DMS153 treated with DMSO at 0.1 percent for 48 hours (cell line): Measurements from ENCODE around the gene MYADML2.

ENCODE experiments used
- DNase-seq: peaks from one replicate; lab custom pipeline; 2025; ENCODE audit not compliant: unreplicated experiment; lab: John Stamatoyannopoulos, UW

Gene MYADML2

GRCh38 chr17:81978524-81979298 is 31.7 kb upstream of the MYADML2 start:
- DNase-seq: no peak

- DNase-seq: peak; percentile 62
These were observed 30.3 kb upstream of the MYADML2 start, which contains the start of gene ASPSCR1 for GRCh38 chr17:81977211-81977808. TSS of gene ASPSCR1 (plus strand) at chr17:81977629. CDS start at chr17:81977647, 18 bp downstream.

DNA sequence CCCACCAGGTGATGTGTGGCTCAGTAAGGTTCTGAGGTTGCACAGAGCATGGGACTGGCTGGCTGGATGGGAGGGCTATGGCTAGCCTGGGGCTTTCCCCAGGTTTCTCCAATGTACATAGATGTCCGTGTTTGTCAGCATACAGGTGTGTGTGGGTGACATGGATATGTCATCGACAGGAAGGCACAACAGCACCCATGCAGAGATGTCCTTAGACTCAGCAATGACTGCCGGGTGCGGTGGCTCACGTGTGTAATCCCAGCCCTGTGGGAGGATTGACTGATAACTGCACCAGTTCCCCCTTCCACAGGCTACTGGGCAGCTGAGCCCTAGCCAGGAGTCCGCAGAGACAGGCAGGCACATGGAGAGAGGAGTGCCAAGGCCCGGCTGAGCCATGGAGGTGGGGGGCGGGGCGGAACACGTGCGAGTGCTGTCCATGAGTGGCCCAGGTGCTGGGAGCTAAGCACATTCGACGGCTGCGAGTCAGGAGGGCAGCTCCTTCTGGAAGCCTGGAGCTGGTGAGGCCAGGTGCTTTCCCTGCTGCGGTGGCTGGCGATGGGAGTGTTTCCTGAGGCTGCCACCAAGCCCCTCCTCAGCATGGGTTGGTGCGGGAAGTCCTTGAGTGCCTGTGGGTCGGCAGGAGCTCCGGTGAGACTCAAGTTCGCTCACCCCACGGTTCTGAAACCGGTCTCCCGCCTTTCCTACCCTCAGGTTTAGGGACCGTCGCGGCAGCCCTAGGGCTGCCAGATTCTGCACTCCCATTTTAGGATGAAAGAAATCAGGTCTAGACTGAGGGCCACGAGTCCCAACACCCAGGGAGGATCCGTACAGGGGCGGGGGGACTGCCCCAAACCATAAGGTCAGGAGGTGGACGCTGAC is 29.5 kb upstream of the MYADML2 start:
- peak; percentile 47 for DNase-seq

GRCh38 chr17:81973432-81973831 is 26.4 kb upstream of the MYADML2 start:
- DNase-seq: no peak

GRCh38 chr17:81968850-81969812 is 22.1 kb upstream of the MYADML2 start:
- no peak for DNase-seq

- no peak for DNase-seq
These were observed 21.3 kb upstream of the MYADML2 start for GRCh38 chr17:81968396-81968745.

DNA sequence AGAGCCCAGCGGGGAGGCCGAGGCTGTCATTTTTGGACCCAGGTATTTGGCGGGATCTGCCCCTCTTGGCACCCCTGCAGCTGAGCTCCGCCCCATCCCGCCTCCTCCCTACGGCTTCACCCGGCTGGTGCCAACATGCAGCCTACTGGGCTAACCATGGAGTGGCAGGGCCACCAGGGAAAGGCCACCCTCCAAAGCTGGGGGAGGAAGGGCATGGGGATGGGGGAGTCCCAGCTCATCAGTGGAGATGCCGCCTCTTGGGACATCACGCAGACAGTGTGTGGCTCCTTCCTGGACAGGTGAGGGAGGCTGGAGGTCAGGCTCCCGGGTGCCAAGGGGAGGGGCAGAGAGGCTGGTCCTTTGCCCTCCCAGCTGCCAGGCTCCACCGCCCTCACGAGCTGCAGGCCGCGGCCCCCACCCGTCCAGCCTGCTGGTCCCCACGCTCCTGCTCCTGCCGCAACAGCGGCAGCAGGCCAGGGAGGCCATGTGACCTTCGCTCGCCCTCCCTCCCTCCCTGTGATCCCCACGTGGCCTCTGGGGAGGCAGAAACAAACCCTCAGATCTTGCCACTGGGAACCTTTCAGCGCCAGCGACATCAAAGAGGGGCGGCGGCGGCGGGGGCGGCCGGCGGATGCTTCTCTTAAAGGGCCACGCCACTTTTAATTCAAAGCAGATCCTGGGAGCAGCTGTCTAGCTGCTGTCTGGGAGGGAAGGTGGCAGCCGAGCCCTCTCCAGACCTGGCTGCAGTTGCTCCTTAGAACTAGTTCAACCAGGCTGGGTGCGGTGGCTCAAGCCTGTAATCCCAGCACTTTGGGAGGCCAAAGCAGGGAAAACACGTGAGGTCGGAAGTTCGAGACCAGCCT is 20.7 kb upstream of the MYADML2 start:
- DNase-seq: peak; percentile 44

DNA sequence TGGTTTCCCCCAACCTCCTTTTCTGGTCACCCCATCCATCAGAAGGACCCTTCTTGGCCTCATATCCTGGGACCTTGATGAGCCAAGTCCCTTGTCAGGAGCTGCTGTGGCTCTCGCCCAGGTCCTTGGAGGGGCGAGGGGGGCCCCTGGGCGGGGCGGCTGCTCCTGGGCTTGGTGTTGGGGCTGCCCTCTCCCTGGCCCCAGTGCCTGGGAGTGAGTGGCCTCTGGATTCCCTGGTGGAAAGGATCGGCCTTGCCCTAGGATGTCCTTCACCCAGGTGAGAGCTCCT is 20.2 kb upstream of the MYADML2 start:
- no peak for DNase-seq

- no peak for DNase-seq
These were observed 19.6 kb upstream of the MYADML2 start for GRCh38 chr17:81966343-81967243.

- DNase-seq: no peak
These were observed 17.2 kb upstream of the MYADML2 start for GRCh38 chr17:81964081-81964849.

DNA sequence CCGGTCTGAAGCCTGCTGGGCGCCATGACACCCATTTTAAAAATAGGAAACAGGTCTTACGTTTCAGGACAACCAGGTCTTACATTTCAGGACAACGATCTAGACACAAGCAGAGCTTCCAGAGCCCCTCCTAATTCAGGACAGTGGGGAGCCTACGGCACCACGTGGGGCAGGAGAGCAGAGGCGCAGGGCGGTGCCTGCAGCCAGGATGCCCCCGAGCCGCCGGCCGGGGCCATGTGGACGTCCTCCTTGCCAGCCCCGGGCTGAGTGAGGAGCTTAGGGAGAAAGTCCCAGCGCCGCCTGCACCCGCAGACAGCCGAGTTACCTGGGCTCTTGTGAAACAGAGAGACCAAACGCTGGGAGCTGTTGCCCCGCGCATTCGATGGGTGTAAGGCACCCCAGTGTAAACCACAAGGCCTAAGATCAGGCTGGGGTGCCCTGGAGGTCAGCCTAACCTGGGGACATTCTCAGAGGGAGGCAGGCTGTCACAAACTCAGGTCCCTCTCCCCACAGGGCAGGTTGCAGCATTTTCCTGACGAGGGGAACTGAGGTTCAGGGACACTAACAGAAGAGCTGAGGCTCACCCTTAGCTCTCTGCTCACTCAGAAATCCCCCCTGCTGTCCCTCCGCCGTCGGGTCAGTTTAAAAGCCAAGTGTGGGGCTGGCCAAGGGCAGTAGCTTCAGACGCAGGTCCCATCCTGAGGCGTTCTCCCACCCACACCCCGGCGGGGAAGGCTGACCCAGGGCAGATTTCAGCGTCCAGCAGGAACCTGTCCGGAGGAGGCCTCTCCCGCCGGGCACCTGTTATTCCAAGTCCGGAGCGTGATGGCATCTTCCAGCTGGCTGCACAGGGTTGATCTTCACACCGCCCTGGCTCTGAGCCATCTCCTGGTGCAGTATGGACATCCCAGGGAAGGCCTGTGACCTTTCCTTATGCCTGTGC is 15.7 kb upstream of the MYADML2 start:
- no peak for DNase-seq

GRCh38 chr17:81961521-81962498 is 14.8 kb upstream of the MYADML2 start:
- DNase-seq: no peak

GRCh38 chr17:81961087-81961511 is 14.1 kb upstream of the MYADML2 start, which contains the start of gene NOTUM:
TSS of gene NOTUM (minus strand) at chr17:81961187. CDS start at chr17:81960909, 278 bp downstream.
- no peak for DNase-seq

DNA sequence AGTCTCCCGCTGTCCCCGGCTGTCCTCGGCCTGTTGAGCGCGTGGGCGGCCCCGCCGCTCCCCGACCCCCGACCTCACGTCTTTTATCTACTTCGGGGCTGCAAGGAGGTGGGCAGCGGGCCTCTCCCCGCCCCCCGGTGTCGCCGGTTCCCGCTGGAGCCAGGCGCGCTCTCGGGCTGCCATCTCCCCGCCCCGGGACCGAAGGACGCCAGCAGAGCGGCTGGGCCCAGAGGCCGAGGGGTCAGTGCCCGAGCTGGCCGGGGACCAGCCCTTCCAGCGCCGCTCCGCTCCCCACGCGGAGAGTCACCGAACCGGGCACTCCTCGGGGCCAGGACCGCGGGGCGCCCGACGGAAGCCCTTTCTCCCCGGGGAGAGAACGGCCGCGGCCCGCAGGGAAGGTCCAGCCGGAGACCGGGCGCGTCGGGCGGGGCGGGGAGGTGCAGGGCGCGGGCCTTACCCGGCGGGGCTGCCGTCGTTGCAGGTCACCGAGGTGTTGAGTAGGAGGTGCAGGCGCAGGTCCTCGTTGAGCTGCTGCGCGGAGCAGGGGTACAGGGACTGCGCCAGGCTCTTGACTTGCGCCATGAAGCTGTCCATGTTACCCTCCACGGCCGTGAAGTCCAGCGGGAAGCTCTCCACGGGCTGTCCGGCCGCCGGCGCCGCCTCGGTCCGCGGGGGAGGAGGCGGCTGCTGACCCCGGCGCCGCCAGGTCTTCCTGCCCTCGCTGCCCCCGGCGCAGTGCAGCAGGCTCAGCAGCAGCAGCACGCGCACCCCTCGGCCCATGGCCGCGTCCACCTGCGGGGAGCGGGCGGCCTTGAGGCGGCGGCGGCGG is 13.3 kb upstream of the MYADML2 start:
- no peak for DNase-seq
